ENCODE measurements around the gene LGR5. TPM values are rescaled to one million over a fixed set of nuclear protein-coding genes. Genes with fewer than 3 reads are reported as not detected.

LGR5 gene
- total RNA-seq, 1 donor from 2014 or later, result 0.32 TPM

GRCh38 chr12:71589478-71589881 is 149.9 kb downstream of the LGR5 start:
- TF ChIP-seq EZH2 (IDR thresholded peaks at IDR 0.05; ENCODE audit: insufficient read depth, low read length), result no peak
- Histone ChIP-seq H3K9me3 (ENCODE audit: insufficient read depth, low read depth, low read length) (no peaks in the 10 kb centered on the region), H3K79me2 (ENCODE audit: insufficient read depth, low read length) (no peaks in the 10 kb centered on the region), H3K27ac (ENCODE audit: low read depth, low read length) (no peak overlapping the region), H3K36me3 (ENCODE audit: insufficient read depth, low read length) (no peaks in the 10 kb centered on the region), H3K4me1 (ENCODE audit: insufficient read depth, low read length) (no peaks in the 10 kb centered on the region), H3K9ac (ENCODE audit: low read length) (no peak overlapping the region), H2AFZ (ENCODE audit: low read depth, low read length) (no peak overlapping the region), H3K4me2 (ENCODE audit: low read length) (no peak overlapping the region), H3K27me3 (ENCODE audit: insufficient read depth, low read length) (no peaks in the 10 kb centered on the region), H3K4me3 (ENCODE audit: insufficient read depth, low read depth, low read length) (no peak overlapping the region), H4K20me1 (ENCODE audit: insufficient read depth, low read length) (no peaks in the 10 kb centered on the region)
- Mint-ChIP-seq H3K4me3 (ENCODE audit: unreplicated experiment) (no peak overlapping the region), H3K27me3 (ENCODE audit: low read depth, unreplicated experiment) (no peaks in the 10 kb centered on the region), H3K9me3 (ENCODE audit: unreplicated experiment) (no peaks in the 10 kb centered on the region), H3K27ac (ENCODE audit: unreplicated experiment) (no peak overlapping the region), H3K4me1 (ENCODE audit: low read depth, unreplicated experiment) (no peaks in the 10 kb centered on the region), H3K36me3 (ENCODE audit: low read depth, unreplicated experiment) (no peaks in the 10 kb centered on the region)
- peak; percentile 45 for DNase-seq (ENCODE audit: low read depth)
- FAIRE-seq, result no peak

- Histone ChIP-seq H3K36me3 (ENCODE audit: insufficient read depth, low read length) (no peaks in the 10 kb centered on the region), H3K4me2 (ENCODE audit: low read length) (no peak overlapping the region), H3K4me3 (ENCODE audit: insufficient read depth, low read depth, low read length) (no peak overlapping the region), H2AFZ (ENCODE audit: low read depth, low read length) (no peak overlapping the region), H3K9me3 (ENCODE audit: insufficient read depth, low read depth, low read length) (no peaks in the 10 kb centered on the region), H4K20me1 (ENCODE audit: insufficient read depth, low read length) (no peaks in the 10 kb centered on the region), H3K27me3 (ENCODE audit: insufficient read depth, low read length) (no peaks in the 10 kb centered on the region), H3K9ac (ENCODE audit: low read length) (no peak overlapping the region), H3K79me2 (ENCODE audit: insufficient read depth, low read length) (no peaks in the 10 kb centered on the region), H3K4me1 (ENCODE audit: insufficient read depth, low read length) (no peaks in the 10 kb centered on the region), H3K27ac (ENCODE audit: low read depth, low read length) (no peak overlapping the region)
- Mint-ChIP-seq H3K27ac (ENCODE audit: unreplicated experiment) (no peak overlapping the region), H3K9me3 (ENCODE audit: unreplicated experiment) (no peaks in the 10 kb centered on the region), H3K4me1 (ENCODE audit: low read depth, unreplicated experiment) (no peaks in the 10 kb centered on the region), H3K27me3 (ENCODE audit: low read depth, unreplicated experiment) (no peaks in the 10 kb centered on the region), H3K4me3 (ENCODE audit: unreplicated experiment) (no peak overlapping the region), H3K36me3 (ENCODE audit: low read depth, unreplicated experiment) (no peaks in the 10 kb centered on the region)
- DNase-seq (ENCODE audit: low read depth) (no peak), FAIRE-seq (no peak)
- no peak for TF ChIP-seq EZH2 (IDR thresholded peaks at IDR 0.05; ENCODE audit: insufficient read depth, low read length)
- no peak for TF ChIP-seq CTCF (IDR thresholded peaks at IDR 0.05; ENCODE audit: insufficient read depth, low read depth, low read length)
Observed at GRCh38 chr12:71591601-71592000, 152.0 kb downstream of the LGR5 start.

- Histone ChIP-seq H3K27me3 (ENCODE audit: insufficient read depth, low read length) (no peaks in the 10 kb centered on the region), H3K27ac (ENCODE audit: low read depth, low read length) (no peak overlapping the region), H3K4me3 (ENCODE audit: insufficient read depth, low read depth, low read length) (no peak overlapping the region), H3K9ac (ENCODE audit: low read length) (no peak overlapping the region), H3K9me3 (ENCODE audit: insufficient read depth, low read depth, low read length) (no peaks in the 10 kb centered on the region), H3K79me2 (ENCODE audit: insufficient read depth, low read length) (no peaks in the 10 kb centered on the region), H3K4me2 (ENCODE audit: low read length) (no peak overlapping the region), H2AFZ (ENCODE audit: low read depth, low read length) (no peak overlapping the region), H3K4me1 (ENCODE audit: insufficient read depth, low read length) (no peaks in the 10 kb centered on the region), H4K20me1 (ENCODE audit: insufficient read depth, low read length) (no peaks in the 10 kb centered on the region), H3K36me3 (ENCODE audit: insufficient read depth, low read length) (no peaks in the 10 kb centered on the region)
- Mint-ChIP-seq H3K4me3 (ENCODE audit: unreplicated experiment) (no peak overlapping the region), H3K4me1 (ENCODE audit: low read depth, unreplicated experiment) (no peaks in the 10 kb centered on the region), H3K27me3 (ENCODE audit: low read depth, unreplicated experiment) (no peaks in the 10 kb centered on the region), H3K27ac (ENCODE audit: unreplicated experiment) (peak overlapping the region; percentile 51), H3K36me3 (ENCODE audit: low read depth, unreplicated experiment) (no peaks in the 10 kb centered on the region), H3K9me3 (ENCODE audit: unreplicated experiment) (no peaks in the 10 kb centered on the region)
- FAIRE-seq (no peak), DNase-seq (ENCODE audit: low read depth) (no peak)
- TF ChIP-seq CTCF (IDR thresholded peaks at IDR 0.05; ENCODE audit: insufficient read depth, low read depth, low read length) (no peak), EZH2 (IDR thresholded peaks at IDR 0.05; ENCODE audit: insufficient read depth, low read length) (no peak)
Observed at GRCh38 chr12:71592841-71593240, 153.2 kb downstream of the LGR5 start.
